Suprapubic skin (tissue), 4 donors: ENCODE measurements around the gene TMUB1.

ENCODE experiments used
- CTCF ChIP-seq, 2 donors: fragments of 200-600 bp in 1 of 2; fragments of 450-650 bp in 1 of 2; sonication (generic) in 1 of 2; IDR thresholded peaks; one replicate each; pipeline ENCODE4 v1.5.1; 2016 to 2019; ENCODE audit warnings: antibody characterized with exemption in 2 of 2, mild to moderate bottlenecking in 1 of 2, moderate library complexity in 1 of 2
- EP300 ChIP-seq: sonication (generic); formaldehyde crosslinking; IDR thresholded peaks from one replicate; pipeline ENCODE4 v1.6.1; 2017; ENCODE audit warnings: antibody characterized with exemption
- POLR2AphosphoS5 ChIP-seq, 3 donors: sonication (generic); formaldehyde crosslinking; IDR thresholded peaks; one replicate each; pipeline ENCODE4 v1.6.1; 2017; ENCODE audit warnings: antibody characterized with exemption in 3 of 3

GRCh38 chr7:151131224-151131591, 47.9 kb upstream of the TMUB1 start:
- no peak for TF ChIP-seq POLR2AphosphoS5 (IDR thresholded peaks at IDR 0.05)
- TF ChIP-seq EP300: no peak
- no peak for TF ChIP-seq CTCF (IDR thresholded peaks at IDR 0.05)
